ENCODE results near the gene ITPR3. TPM values are rescaled to one million over a fixed set of nuclear protein-coding genes. Genes with fewer than 3 reads are reported as not detected.
A peak's percentile ranks its signal among the peaks of the same experiment; 100 is the strongest.

ITPR3 gene
- total RNA-seq, 1 donor from 2014 or later, result 18.7 TPM

- no peak for DNase-seq
Measured at GRCh38 chr6:33737267-33738026, 116.3 kb downstream of the ITPR3 start.

- DNase-seq, result no peak
Measured at GRCh38 chr6:33738153-33738552, 117.0 kb downstream of the ITPR3 start.

GRCh38 chr6:33738879-33739278 lies 117.8 kb downstream of the ITPR3 start:
- no peak for DNase-seq

GRCh38 chr6:33739571-33739970 lies 118.4 kb downstream of the ITPR3 start:
- DNase-seq, result no peak

GRCh38 chr6:33740204-33740608 lies 119.1 kb downstream of the ITPR3 start:
- DNase-seq, result no peak

GRCh38 chr6:33740794-33741193 lies 119.7 kb downstream of the ITPR3 start:
- no peak for DNase-seq

GRCh38 chr6:33742092-33742491 lies 121.0 kb downstream of the ITPR3 start:
- no peak for DNase-seq

GRCh38 chr6:33742837-33743236 lies 121.7 kb downstream of the ITPR3 start:
- no peak for DNase-seq

GRCh38 chr6:33744001-33744848 lies 123.1 kb downstream of the ITPR3 start:
- DNase-seq, result peak; percentile 65

- no peak for DNase-seq
Measured at GRCh38 chr6:33744895-33745546, 123.9 kb downstream of the ITPR3 start.

GRCh38 chr6:33745548-33745947 lies 124.4 kb downstream of the ITPR3 start:
- DNase-seq, result no peak

Small RNA genes lying within 50 kb of the gene (small RNA-seq; reads per million reads assigned to genes)
- not detected for gene MIR3934 (ENCODE audit: low replicate concordance)

Other genes with a start within 250 kb of the ITPR3 start
- gene KIFC1, start 229.5 kb upstream of the ITPR3 start, total RNA-seq, result 9.5 TPM
- gene PHF1, start 210.3 kb upstream of the ITPR3 start, total RNA-seq, result 13.7 TPM
- 54.4 TPM for gene CUTA, start 203.2 kb upstream of the ITPR3 start, total RNA-seq
- gene SYNGAP1, start 201.3 kb upstream of the ITPR3 start, total RNA-seq, result 8.8 TPM
- 5.8 TPM for gene ZBTB9, start 166.7 kb upstream of the ITPR3 start, total RNA-seq
- 7.0 TPM for gene BAK1, start 41.0 kb upstream of the ITPR3 start, total RNA-seq
- gene UQCC2, start 90.4 kb downstream of the ITPR3 start, total RNA-seq, result 12.2 TPM
- gene IP6K3, start 125.6 kb downstream of the ITPR3 start, total RNA-seq, result 3.8 TPM
- gene LEMD2, start 167.8 kb downstream of the ITPR3 start, total RNA-seq, result 39.2 TPM
- not detected for gene MLN, start 182.7 kb downstream of the ITPR3 start, total RNA-seq